Measurements from ENCODE around the gene METAP1D.
"Not testable (repeated sequence)": the region's sequence is repeated elsewhere in the genome, so short reads cannot be mapped to it uniquely, and the experiment has no call there.

Gene METAP1D

DNA sequence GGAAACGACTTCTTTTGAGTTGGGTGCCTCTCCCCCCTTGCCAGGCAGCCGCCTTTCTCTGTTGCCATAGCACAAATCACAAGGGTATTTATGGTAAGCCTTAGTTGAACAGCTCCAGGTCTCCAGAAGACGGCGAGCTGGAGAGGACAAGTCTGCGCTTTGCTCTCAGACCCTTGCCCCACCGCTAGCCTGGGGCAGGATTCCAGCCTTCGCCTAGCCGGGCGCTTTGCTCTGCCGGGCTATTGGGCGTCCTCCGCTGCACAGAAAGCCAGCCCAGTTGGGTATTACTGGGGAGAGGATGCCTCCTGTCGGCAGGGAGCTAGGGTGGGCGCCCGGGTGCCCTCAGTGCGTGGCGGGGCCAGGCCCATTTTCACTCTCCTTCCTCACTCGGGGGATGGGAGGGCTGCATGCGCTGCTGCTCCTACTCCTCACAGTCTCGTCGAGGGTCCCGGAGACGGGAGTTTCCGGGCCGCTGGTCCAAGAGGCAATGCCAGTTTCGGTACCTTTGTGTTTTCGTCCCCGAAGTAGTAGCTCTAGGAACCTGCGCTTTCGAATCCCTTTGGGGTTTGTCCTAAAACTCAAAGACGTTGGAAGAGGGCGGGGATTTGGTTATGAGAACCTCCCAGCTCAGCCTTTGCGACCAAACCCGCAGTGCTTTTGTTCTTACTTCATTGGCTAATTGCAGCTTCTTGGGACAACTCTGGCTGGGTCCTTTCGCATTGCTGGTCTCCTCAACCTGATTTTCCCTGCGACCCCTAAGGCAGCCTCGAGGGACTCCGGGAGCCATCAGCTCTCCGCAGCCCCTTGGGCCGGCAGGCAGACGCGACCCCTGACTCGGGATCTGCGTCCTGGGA is 106.6 kb downstream of the METAP1D start:
- no peak for DNase-seq

DNA sequence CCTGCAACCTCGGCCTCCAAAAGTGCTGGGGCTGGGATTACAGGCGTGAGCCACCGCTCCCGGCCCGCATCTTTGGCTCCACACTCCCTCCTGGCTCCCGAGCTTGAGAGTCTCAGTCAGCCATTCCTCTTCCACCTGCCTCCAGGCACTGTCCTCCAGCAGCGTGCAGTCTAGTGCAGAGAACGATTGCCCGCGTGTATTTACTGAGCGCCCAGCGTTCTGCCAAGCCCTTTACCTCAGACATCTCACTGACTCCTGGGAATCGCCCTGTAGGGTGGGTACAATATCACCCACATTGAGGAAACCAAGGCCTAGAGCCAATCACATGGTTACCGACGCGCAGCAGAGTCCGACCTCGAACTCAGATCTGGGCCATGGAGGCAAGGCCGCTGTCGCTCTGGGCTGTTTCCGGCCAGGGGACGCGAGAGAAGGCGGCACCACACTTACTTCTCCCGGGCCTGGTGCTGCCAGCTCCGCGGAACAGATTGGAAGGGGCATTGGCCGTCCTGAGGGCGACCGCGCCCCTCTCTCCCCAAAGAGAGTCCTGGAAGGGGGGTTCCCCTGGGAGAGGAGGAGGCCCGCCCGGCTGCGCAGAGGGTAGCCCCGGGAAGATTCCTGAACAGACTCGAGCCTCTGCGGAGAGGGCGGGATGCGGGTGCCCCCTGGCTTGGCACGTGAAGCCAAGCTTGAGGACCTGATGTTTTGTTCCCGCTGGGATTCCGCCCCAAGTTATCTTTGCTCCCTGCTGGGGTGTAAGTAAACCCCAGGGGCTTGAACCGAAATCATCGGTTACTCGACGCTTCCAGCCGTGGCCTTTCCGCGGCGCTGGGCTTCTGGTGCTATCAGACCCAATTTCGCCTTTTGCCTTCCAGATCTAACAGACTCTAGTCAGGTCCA is 108.2 kb downstream of the METAP1D start:
- no peak for DNase-seq

- DNase-seq, result no peak
These were observed 108.8 kb downstream of the METAP1D start for GRCh38 chr2:172108587-172108930.

DNA sequence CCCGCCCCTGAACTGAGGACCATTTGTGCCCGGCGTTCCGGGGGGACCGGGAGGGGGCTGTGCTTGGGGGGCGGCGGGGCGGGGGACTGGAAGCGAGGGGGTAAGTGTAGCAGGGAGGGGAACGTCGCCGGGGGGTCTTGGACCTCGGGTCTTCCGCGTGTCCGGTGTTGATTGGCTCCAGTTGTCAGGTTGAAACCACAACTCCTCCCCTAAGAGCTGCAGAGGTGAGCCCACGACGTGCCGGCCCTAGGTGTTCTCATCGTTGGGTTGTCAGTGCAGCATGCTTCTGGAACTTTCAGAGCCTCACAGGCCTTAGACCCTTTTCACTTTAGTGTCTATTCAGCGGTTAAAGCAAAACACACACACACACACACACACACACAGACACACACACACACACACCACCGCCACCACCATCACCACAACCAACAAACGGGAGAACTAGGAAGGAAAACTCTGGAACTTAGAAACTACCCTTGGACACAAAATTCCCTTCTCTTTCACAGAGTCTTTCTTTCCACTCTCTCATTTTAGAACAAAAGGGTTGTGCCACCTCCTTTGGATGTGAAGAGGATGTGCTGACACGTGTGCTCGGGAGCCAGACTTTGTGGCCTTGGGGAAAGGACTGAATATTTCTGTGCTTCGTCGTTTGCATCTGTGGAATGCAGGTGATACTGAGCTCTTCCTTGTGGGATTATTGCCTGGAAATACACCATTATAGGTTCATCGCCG is 109.7 kb downstream of the METAP1D start:
- no peak for DNase-seq

DNA sequence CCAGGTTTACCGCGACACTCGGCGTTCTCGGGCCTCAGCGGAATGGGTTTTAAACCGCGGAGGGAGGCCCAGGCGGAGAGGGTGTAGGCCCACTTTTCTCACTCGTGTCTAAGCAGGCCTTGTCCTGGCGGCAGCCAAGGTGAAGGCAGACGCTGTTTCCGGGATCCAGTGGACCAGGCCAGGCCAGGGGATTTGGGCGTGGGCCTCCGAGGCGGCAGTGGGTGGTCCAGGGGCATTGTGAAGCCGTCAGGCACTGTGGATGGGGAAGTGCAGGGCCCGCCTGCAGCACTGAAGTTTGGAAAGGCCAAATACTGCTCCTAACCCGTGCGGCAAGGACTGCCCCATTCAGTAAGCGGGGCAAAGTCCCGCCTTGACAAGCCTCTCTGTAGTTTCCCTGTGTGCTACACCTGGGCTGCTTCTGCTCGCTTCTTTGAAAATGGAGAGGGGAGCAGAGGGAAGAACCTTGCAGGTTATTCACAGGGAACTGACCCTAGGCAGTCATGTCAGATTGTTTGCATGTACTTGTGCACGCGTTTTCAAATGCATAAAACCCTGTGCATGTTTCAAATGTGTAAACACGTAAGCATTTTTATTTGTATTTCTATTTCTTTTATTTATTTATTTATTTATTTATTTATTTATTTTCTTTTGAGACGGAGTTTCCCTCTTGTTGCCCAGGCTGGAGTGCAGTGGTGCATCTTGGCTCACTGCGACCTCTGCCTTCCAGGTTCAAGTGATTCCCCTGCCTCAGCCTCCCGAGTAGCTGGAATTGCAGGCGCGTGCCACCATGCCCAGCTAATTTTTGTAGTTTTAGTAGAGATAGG is 110.4 kb downstream of the METAP1D start:
- no peak for DNase-seq

GRCh38 chr2:172113617-172114016 is 113.9 kb downstream of the METAP1D start:
- DNase-seq, result no peak

DNA sequence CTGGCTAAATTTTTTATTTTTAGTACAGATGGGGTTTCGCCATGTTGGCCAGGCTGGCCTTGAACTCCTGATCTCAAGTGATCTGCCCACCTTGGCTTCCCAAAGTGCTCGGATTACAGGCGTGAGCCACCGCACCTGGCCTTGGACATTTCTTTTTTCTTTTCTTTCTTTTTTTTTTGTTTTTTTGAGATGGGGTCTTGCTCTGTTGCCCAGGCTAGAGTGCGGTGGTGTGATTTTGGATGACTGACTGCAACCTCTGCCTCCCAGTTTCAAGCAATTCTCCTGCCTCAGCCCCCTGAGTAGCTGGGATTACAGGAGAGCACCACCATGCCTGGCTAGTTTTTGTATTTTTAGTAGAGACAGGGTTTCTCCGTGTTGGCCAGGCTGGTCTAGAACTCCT is 114.4 kb downstream of the METAP1D start:
- not testable (repeated sequence) for DNase-seq

DNA sequence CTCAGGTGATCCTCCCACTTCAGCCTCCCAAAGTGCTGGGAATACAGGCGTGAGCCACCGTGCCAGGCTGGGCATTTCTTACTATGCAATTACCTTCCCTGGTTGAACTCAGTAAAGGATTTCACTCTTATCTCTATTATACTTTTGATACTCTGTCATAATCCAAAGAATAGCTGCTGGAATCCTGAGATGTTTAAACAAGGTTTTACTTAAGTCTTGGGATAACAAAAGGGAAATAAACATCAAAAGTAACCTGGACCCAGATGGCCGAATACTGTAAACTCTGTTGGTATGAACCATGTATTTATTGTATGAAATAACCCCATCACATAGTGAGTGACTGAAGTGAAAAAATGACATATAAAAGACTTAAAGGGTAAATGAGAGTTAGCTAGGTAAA is 114.8 kb downstream of the METAP1D start:
- DNase-seq, result no peak

- DNase-seq, result no peak
These were observed 116.4 kb downstream of the METAP1D start for GRCh38 chr2:172116107-172116506.

- DNase-seq, result no peak
These were observed 119.3 kb downstream of the METAP1D start for GRCh38 chr2:172119089-172119488.

GRCh38 chr2:172120118-172120517 is 120.4 kb downstream of the METAP1D start:
- no peak for DNase-seq

- no peak for DNase-seq
These were observed 128.7 kb downstream of the METAP1D start for GRCh38 chr2:172128484-172128883.

- DNase-seq, result no peak
These were observed 129.7 kb downstream of the METAP1D start for GRCh38 chr2:172129404-172129803.
